Heart right ventricle (tissue), 16 donors: ENCODE measurements around the gene APEX1. TPM values are rescaled to one million over a fixed set of nuclear protein-coding genes. Genes with fewer than 3 reads are reported as not detected.

Source experiments
- ATAC-seq, 8 donors: fragments of 200-7000 bp; cut with Tn5 transposase; one replicate each; pipeline ENCODE4 v1.9.1; 2020; ENCODE audit warnings: mild to moderate bottlenecking in 8 of 8, moderate library complexity in 8 of 8, moderate number of reproducible peaks in 1 of 8
- DNase-seq, 2 donors: peaks; one replicate each; pipeline ENCODE4 v3.0.0-alpha.2; 2020
- H3K27ac ChIP-seq, 10 donors: fragments of 200-600 bp; sonication (generic) in 2 of 10; one replicate each; pipeline versions ENCODE4 v1.5.0 to v1.8.0; 2020 to 2022; ENCODE audit warnings: mild to moderate bottlenecking in 3 of 10
- H3K27me3 ChIP-seq, 7 donors: fragments of 200-600 bp; one replicate each; pipeline ENCODE4 v1.8.0; 2021 to 2022; ENCODE audit warnings: mild to moderate bottlenecking in 2 of 7
- H3K36me3 ChIP-seq, 9 donors: fragments of 200-600 bp; sonication (generic) in 1 of 9; one replicate each; pipeline versions ENCODE4 v1.5.0 to v1.8.0; 2020 to 2022; ENCODE audit warnings: mild to moderate bottlenecking in 2 of 9
- H3K4me1 ChIP-seq, 9 donors: fragments of 200-600 bp; sonication (generic) in 1 of 9; one replicate each; pipeline versions ENCODE4 v1.5.0 to v1.8.0; 2020 to 2022; ENCODE audit warnings: mild to moderate bottlenecking in 4 of 9
- H3K4me3 ChIP-seq, 10 donors: fragments of 200-600 bp; sonication (generic) in 2 of 10; one replicate each; pipeline versions ENCODE4 v1.5.0 to v1.8.0; 2020 to 2022; ENCODE audit warnings: mild to moderate bottlenecking in 7 of 10, moderate library complexity in 2 of 10
- H3K9me3 ChIP-seq, 11 donors: fragments of 200-600 bp in 10 of 11; sonication (generic) in 2 of 11; one replicate each; pipeline versions ENCODE4 v1.5.0 to v1.8.0; 2013 to 2022; ENCODE audit warnings: mild to moderate bottlenecking in 2 of 11, control low read depth in 1 of 11, moderate library complexity in 1 of 11
- CTCF ChIP-seq, 9 donors: fragments of 200-600 bp; sonication (generic) in 2 of 9; IDR thresholded peaks; one replicate each; pipeline versions ENCODE4 v1.5.0 to v1.8.0; 2021 to 2022; ENCODE audit warnings: antibody characterized with exemption in 9 of 9, mild to moderate bottlenecking in 5 of 9, moderate library complexity in 1 of 9
- WGBS, 2 donors: extraction: QIAGEN DNeasy Blood & Tissue Kit; methylation state at CpG; one replicate each; pipeline ENCODE4 v1.1.7; 2013; ENCODE audit warnings: inconsistent platforms in 1 of 2; 5-methylcytosine and 5-hydroxymethylcytosine counted together
- intact Hi-C, 10 donors: fragments of 100-400 bp; cut with DNase I; formaldehyde crosslinking; loops; one replicate each; pipeline versions ENCODE4 v1.11.1 to v1.14.2; 2022
- polyA plus RNA-seq, 2 donors: library from polyadenylated mRNA; stranded (reverse); fragments of 200-250 nt; gene quantifications; one replicate each; pipeline ENCODE4 v1.2.3, GENCODE V29; 2013
- total RNA-seq, 10 donors: library from RNA; stranded (reverse); fragmentation: NEBNext Ultra II Directional in 3 of 10; extraction: Animal tissue kit (Norgen Biotek cat#: 25700) in 3 of 10; gene quantifications; one replicate each; pipeline versions ENCODE4 v1.2.1 to v1.2.4, GENCODE V29; 2021 to 2023
- donor health status: Arrhythmogenic right ventricular cardiomyopathy.
- donor health status: ischemic (EF 13 %, LVEDD 7.1; RV severe dilation, severe dysfunction).
- donor health status: healthy with polysubstance abuse.
- donor health status: DM: no; HTN: yes; CAD: no.
- donor health status: DM: no; HTN: no; CAD: no.
- donor health status: ischemic (EF 25% LVEDD 6.9; RV normal size, moderate dysfunction).
- donor health status: ischemic (EF 25% LVEDD 5.7; RV mildly dilated, moderate dysfunction).
- donor health status: healthy.
- donor health status: DM: yes; HTN: yes; CAD: no.
- donor health status: Ischemic cardiomyopathy.
- donor health status: ischemic (EF 35%, LVEDD 5.7; RV mildly dilated, moderate dysfunction).
- donor health status: nonischemic (EF 11% LVEDD 7.7; RV severe dilation, severe dysfunction).
- donor health status: DM: yes; HTN: yes; CAD: no.
- donor health status: PGD.
- donor health status: ischemic (EF 29% LVEDD 5.4; RV normal size, mild dysfunction).
- donor health status: nonischemic (EF 23%, LVEDD 6.1; RV moderate dilation, normal function).

The APEX1 gene
- total and polyA plus RNA-seq, 12 donors, result 57.1 to 103 (median 70.6) TPM

DNA sequence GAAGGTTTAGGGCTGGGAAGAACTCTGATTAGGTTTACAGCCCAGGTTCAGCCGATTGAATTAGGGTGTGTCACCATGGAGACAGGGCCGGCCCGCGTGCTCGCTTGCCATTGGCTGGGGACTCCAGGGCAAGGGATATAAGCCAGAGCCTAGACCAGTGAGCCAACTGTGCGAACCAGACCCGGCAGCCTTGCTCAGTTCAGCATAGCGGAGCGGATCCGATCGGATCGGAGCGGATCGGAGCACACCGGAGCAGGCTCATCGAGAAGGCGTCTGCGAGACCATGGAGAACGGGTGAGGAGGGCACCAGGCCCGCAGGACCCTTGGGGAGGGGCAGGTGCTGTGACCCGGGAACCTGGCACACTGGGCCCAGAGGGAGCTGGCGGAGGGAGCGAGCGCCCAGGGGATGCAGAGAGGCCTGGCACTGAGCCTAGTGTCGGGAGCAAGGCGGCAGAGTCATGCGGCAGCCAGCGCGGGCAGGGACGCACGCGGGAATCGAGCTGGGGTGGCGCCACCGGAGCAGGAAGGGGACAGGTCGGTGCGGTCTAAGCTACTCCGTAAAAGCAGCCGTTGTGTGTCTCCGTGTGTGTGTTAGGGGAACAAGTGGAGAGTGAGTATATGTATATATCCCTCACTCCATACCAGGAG is 14.3 kb downstream of the APEX1 start, which contains the start of gene PNP:
TSS of gene PNP (plus strand) at position 165 of the 648 bp plus-strand sequence. CDS start at position 284, 119 bp downstream.
- Histone ChIP-seq H3K36me3 (peaks cover 0 to 29% (median 1%) of the 10 kb centered on the region in 9 donors), H3K27me3 (no peaks in the 10 kb centered on the region), H3K4me1 (peaks cover 0 to 43% (median 26%) of the 10 kb centered on the region in 9 donors), H3K27ac (peak within 1 kb of the TSS; percentile 52 to 97 (median 88)), H3K4me3 (peak within 1 kb of the TSS; percentile 48 to 97 (median 70)), H3K9me3 (no peaks in the 10 kb centered on the region)
- ATAC-seq (peak; percentile 95 to 99 (median 98)), DNase-seq (peak; percentile 83 to 86)
- no peak for TF ChIP-seq CTCF (IDR thresholded peaks at IDR 0.05)
- intact Hi-C loops, result loop anchor here in 2 of 10 donors (10.0 kb wide), 1 partner anchor 215 kb away; the partner anchor contains the start of genes ANG (in 2 of the 2) and RNASE4 (in 2 of the 2)
- 0% methylated on average over 40 of the region's 40 CpGs for WGBS, 2 donors

GRCh38 chr14:20469890-20470602 is 15.0 kb downstream of the APEX1 start:
- intact Hi-C loops, result loop anchor here in 3 of 10 donors (5.0 to 10.0 kb wide), 3 partner anchors 142 to 215 kb away; partner anchors contain the start of genes RNASE4 (in 3 of the 3) and ANG (in 2 of the 3)
- peak; percentile 50 to 87 (median 72) for ATAC-seq
- peak in 1 of 2 donors; percentile 31 for DNase-seq

GRCh38 chr14:20470603-20470901 is 15.5 kb downstream of the APEX1 start:
- Histone ChIP-seq H3K4me3 (peak overlapping the region in 9 of 10 donors; percentile 61 to 97 (median 73)), H3K4me1 (peaks cover 0 to 43% (median 26%) of the 10 kb centered on the region in 9 donors), H3K27me3 (no peaks in the 10 kb centered on the region), H3K27ac (peak overlapping the region in 9 of 10 donors; percentile 52 to 97 (median 89)), H3K9me3 (no peaks in the 10 kb centered on the region), H3K36me3 (peaks cover 0 to 41% (median 8%) of the 10 kb centered on the region in 9 donors)
- no peak for ATAC-seq
- no peak for DNase-seq
- 5% methylated on average over 2 of the region's 2 CpGs for WGBS, 2 donors
- TF ChIP-seq CTCF (IDR thresholded peaks at IDR 0.05), result no peak
- intact Hi-C loops, result loop anchor here in 1 of 10 donors (5.0 kb wide), 2 partner anchors 142 to 212 kb away; partner anchors contain the start of gene RNASE4

More at GRCh38 chr14:20469890-20470602, 15.0 kb downstream of the APEX1 start:
- H3K4me1 ChIP-seq, result peaks cover 0 to 43% (median 26%) of the 10 kb centered on the region in 9 donors
- no peaks in the 10 kb centered on the region for H3K9me3 ChIP-seq
- 2 to 4% methylated on average over 12 of the region's 12 CpGs for WGBS, 2 donors
- peak overlapping the region; percentile 52 to 97 (median 88) for H3K27ac ChIP-seq
- no peak for TF ChIP-seq CTCF (IDR thresholded peaks at IDR 0.05)
- H3K27me3 ChIP-seq, result no peaks in the 10 kb centered on the region
- H3K36me3 ChIP-seq, result peaks cover 0 to 36% (median 7%) of the 10 kb centered on the region in 9 donors
- H3K4me3 ChIP-seq, result peak overlapping the region; percentile 48 to 97 (median 70)

GRCh38 chr14:20472536-20473169 is 17.6 kb downstream of the APEX1 start:
- Histone ChIP-seq H3K36me3 (peaks cover 0 to 60% (median 10%) of the 10 kb centered on the region in 9 donors), H3K27ac (no peak overlapping the region), H3K27me3 (no peaks in the 10 kb centered on the region), H3K4me1 (peaks cover 5 to 60% (median 38%) of the 10 kb centered on the region in 9 donors), H3K9me3 (no peaks in the 10 kb centered on the region), H3K4me3 (no peak overlapping the region)
- TF ChIP-seq CTCF (IDR thresholded peaks at IDR 0.05), result no peak
- DNase-seq (no peak), ATAC-seq (no peak)
- 73 to 78% methylated on average over 2 of the region's 2 CpGs for WGBS, 2 donors
- intact Hi-C loops, result loop anchor here in 1 of 10 donors (5.0 kb wide), 2 partner anchors 140 to 210 kb away; partner anchors contain the start of gene RNASE4
